HuH-7 (cell line): ENCODE measurements around the gene OR2A25.

ENCODE experiments used
- DNase-seq: peaks from one replicate; pipeline ENCODE4 v3.0.0; 2011; ENCODE audit warnings: low spot score

OR2A25 gene

GRCh38 chr7:144074374-144074773 lies 4.8 kb downstream of the OR2A25 start:
- no peak for DNase-seq

- no peak for DNase-seq
Observed at GRCh38 chr7:144085978-144086377, 16.4 kb downstream of the OR2A25 start, which contains the start of gene OR2A12. Gene OR2A12, plus strand, starts transcription at chr7:144086278. Its CDS starts 8,830 bp downstream, at chr7:144095108.

GRCh38 chr7:144086730-144087129 lies 17.1 kb downstream of the OR2A25 start:
- no peak for DNase-seq

- DNase-seq: no peak
Observed at GRCh38 chr7:144087230-144087629, 17.6 kb downstream of the OR2A25 start.

GRCh38 chr7:144090667-144091066 lies 21.1 kb downstream of the OR2A25 start:
- DNase-seq: no peak

GRCh38 chr7:144098776-144099175 lies 29.2 kb downstream of the OR2A25 start:
- no peak for DNase-seq

- no peak for DNase-seq
Observed at GRCh38 chr7:144100607-144101006, 31.0 kb downstream of the OR2A25 start.

- DNase-seq: no peak
Observed at GRCh38 chr7:144102041-144102440, 32.4 kb downstream of the OR2A25 start.

- DNase-seq: no peak
Observed at GRCh38 chr7:144105211-144105610, 35.6 kb downstream of the OR2A25 start.

- DNase-seq: no peak
Observed at GRCh38 chr7:144109283-144109682, 39.7 kb downstream of the OR2A25 start, which contains the start of gene OR2A2. Gene OR2A2, plus strand, starts transcription at chr7:144109583. Its CDS starts 0 bp downstream, at chr7:144109583.

- no peak for DNase-seq
Observed at GRCh38 chr7:144110272-144110671, 40.7 kb downstream of the OR2A25 start.

- DNase-seq: no peak
Observed at GRCh38 chr7:144113651-144114050, 44.0 kb downstream of the OR2A25 start.

- no peak for DNase-seq
Observed at GRCh38 chr7:144118341-144118740, 48.7 kb downstream of the OR2A25 start.

- DNase-seq: no peak
Observed at GRCh38 chr7:144122876-144123275, 53.3 kb downstream of the OR2A25 start, which contains the start of gene OR2A14. Gene OR2A14, plus strand, starts transcription at chr7:144123176. Its CDS starts 5,937 bp downstream, at chr7:144129113.
